ENCODE measurements around the gene CDC42BPB. TPM values are rescaled to one million over a fixed set of nuclear protein-coding genes. Genes with fewer than 3 reads are reported as not detected.

The CDC42BPB gene
- total RNA-seq, 4 donors from 2014 or later = 93.9 to 132 (median 110) TPM

DNA sequence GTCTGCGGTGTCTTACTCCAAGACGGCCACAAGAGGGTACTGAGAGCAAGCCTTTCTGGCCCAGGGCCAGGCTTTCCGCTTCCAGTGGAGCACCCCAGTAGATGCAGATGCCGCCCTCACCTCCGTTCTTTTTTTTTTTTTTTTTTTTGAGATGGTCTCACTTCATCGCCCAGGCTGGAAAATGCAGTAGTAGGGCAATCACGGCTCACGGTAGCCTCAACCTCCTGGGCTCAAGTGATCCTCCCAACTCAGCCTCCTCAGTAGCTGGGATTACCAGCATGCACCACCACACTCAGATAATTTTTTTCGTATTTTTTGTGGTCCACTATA is 21.0 kb upstream of the CDC42BPB start:
- no peak for DNase-seq (ENCODE audit: extremely low spot score)
- Histone ChIP-seq H3K36me3 (no peaks in the 10 kb centered on the region), H3K27me3 (peaks cover 0 to 39% (median 0%) of the 10 kb centered on the region in 4 donors), H3K4me1 (peaks cover 21 to 32% (median 26%) of the 10 kb centered on the region in 4 donors), H3K4me3 (no peak overlapping the region), H3K9me3 (no peaks in the 10 kb centered on the region), H3K27ac (replicated peaks in 1 of 4) (no peak overlapping the region)
- WGBS = 16% methylated on average over 9 of the region's 9 CpGs
- intact Hi-C loops (cut with DNase I) = loop anchor here (10.0 kb wide), 1 partner anchor 216 kb away; no protein-coding TSS in a partner anchor
- TF ChIP-seq POLR2AphosphoS5 (IDR thresholded peaks at IDR 0.05) (peak in 1 of 2 donors; percentile 39), POLR2A (IDR thresholded peaks at IDR 0.05; ENCODE audit: low read depth) (no peak)
- TF ChIP-seq, protein P1, sequence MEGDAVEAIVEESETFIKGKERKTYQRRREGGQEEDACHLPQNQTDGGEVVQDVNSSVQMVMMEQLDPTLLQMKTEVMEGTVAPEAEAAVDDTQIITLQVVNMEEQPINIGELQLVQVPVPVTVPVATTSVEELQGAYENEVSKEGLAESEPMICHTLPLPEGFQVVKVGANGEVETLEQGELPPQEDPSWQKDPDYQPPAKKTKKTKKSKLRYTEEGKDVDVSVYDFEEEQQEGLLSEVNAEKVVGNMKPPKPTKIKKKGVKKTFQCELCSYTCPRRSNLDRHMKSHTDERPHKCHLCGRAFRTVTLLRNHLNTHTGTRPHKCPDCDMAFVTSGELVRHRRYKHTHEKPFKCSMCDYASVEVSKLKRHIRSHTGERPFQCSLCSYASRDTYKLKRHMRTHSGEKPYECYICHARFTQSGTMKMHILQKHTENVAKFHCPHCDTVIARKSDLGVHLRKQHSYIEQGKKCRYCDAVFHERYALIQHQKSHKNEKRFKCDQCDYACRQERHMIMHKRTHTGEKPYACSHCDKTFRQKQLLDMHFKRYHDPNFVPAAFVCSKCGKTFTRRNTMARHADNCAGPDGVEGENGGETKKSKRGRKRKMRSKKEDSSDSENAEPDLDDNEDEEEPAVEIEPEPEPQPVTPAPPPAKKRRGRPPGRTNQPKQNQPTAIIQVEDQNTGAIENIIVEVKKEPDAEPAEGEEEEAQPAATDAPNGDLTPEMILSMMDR (IDR thresholded peaks at IDR 0.05) = peak; percentile 62 to 78 (median 76)

DNA sequence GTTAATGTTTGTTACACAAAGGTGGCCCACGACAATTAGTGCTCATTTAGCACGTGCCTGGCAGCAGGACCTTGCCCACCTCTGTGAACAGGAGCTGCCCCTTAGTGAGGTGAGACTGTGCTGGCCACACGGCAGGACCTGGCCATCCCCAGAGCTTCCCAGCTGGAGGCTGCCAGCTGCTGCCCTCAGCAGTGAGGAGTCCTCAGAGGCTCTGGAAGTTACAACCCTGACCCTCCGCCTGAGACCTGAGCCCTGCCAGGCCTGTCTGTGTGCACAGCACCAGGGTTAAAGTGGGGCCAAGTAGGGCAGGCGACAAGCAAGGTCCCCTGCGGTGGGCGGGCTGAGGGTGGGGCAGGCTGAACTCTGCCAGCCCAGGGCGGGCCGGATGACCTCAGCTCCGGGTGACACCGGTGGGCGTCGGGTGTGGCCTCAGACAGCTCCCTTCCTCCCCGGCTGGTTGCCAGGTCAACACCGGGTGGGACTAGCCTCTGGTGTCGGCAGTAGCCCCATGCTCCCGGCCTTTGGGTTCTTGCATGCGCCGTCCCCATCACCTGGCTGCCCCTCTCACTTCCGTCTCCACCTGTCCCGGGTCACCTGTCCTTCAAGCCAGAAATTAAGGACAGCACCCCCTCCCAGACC is 17.5 kb upstream of the CDC42BPB start:
- H3K9me3 ChIP-seq = no peaks in the 10 kb centered on the region
- peak overlapping the region; percentile 58 to 82 (median 75) for H3K27ac ChIP-seq (replicated peaks in 1 of 4)
- intact Hi-C loops (cut with DNase I) = loop anchor here (10.0 kb wide), 1 partner anchor 220 kb away; no protein-coding TSS in a partner anchor
- H3K4me3 ChIP-seq = peak overlapping the region; percentile 49 to 62 (median 56)
- WGBS = 41% methylated on average over 4 of the region's 21 CpGs
- DNase-seq (ENCODE audit: extremely low spot score) = no peak
- H3K4me1 ChIP-seq = peaks cover 34 to 45% (median 38%) of the 10 kb centered on the region in 4 donors
- TF ChIP-seq POLR2AphosphoS5 (IDR thresholded peaks at IDR 0.05) = no peak
- no peak for TF ChIP-seq POLR2A (IDR thresholded peaks at IDR 0.05; ENCODE audit: low read depth)
- TF ChIP-seq, protein P1 (IDR thresholded peaks at IDR 0.05) = no peak
- TF ChIP-seq EP300 (IDR thresholded peaks at IDR 0.05) = no peak
- H3K27me3 ChIP-seq = peaks cover 0 to 22% (median 0%) of the 10 kb centered on the region in 4 donors
- no peaks in the 10 kb centered on the region for H3K36me3 ChIP-seq

DNA sequence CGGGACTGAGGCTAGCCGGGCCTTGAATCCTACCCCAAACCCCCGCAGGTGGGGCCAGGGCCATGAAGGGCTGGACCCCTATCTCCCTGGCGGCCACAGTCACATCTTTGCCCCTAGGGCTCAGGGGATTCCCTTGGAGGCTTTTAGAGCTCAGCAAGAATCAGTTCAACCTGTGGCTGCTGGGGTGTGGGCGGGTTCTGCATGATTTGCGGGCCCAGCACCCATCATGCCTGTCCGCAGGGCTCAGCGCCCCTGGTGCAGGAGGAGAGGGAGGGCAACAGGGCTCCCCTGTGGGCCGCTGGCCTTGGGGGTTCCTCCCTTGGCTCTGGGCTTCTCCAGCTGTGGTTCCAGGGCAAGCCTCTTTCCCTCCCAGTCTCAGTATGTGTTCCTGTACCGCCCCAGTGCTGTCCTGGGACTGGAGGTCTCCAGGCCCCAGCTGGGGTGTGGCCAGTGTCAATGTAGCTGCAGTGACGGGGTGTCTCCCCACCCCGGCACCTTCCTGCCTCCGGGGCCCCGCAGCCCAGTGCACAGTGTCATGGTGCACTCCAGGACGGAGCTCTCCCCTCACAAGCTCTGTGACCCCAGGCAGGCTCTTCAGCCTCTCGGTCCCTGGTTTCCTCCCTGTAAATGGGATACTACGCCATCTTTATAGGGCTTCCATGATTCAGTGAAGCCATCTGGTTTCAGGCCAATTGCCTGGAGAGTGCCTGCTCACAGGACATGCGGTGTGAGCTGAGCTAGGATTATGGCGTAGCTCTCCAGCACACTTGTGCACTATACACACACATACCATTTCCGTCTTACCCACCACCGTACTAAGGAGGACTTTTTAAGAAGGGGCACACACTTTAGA is 16.8 kb upstream of the CDC42BPB start:
- H3K36me3 ChIP-seq = no peaks in the 10 kb centered on the region
- H3K4me3 ChIP-seq = no peak overlapping the region
- H3K4me1 ChIP-seq = peaks cover 34 to 45% (median 38%) of the 10 kb centered on the region in 4 donors
- intact Hi-C loops (cut with DNase I) = loop anchor here (10.0 kb wide), 1 partner anchor 221 kb away; no protein-coding TSS in a partner anchor
- peak; percentile 91 for DNase-seq (ENCODE audit: extremely low spot score)
- H3K27me3 ChIP-seq = peaks cover 0 to 18% (median 0%) of the 10 kb centered on the region in 4 donors
- no peaks in the 10 kb centered on the region for H3K9me3 ChIP-seq
- TF ChIP-seq POLR2A (IDR thresholded peaks at IDR 0.05; ENCODE audit: low read depth) (no peak), EP300 (IDR thresholded peaks at IDR 0.05) (no peak), POLR2AphosphoS5 (IDR thresholded peaks at IDR 0.05) (no peak)
- TF ChIP-seq, protein P1 (IDR thresholded peaks at IDR 0.05) = no peak
- WGBS = 80% methylated on average over 12 of the region's 21 CpGs
- peak overlapping the region; percentile 58 to 82 (median 75) for H3K27ac ChIP-seq (replicated peaks in 1 of 4)

DNA sequence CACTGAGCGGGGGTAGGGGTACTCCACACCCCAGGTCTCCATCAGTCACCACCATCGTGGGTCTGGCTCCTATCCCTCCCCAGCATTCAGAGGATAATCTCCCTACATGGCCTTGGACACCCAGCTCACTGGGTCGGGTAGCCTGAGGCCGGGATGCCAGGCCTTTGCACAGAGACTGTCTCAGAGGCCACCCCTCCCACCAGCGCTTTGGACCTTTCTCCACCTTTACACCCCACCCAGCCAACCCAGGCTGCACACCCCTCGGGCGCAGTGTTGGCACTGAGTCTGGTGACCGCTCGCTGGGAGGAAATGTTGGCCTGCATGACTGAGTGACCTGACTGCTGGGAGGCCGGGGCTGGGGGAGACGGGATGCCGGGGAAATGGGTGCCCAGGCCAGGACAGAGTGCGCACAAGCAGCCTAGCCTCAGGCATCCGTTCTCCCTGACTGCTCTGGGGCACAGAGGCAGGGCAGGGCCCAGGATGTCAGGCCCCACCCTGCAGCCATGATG is 16.1 kb upstream of the CDC42BPB start:
- peak; percentile 91 for DNase-seq (ENCODE audit: extremely low spot score)
- Histone ChIP-seq H3K4me1 (peaks cover 34 to 48% (median 39%) of the 10 kb centered on the region in 4 donors), H3K27me3 (peaks cover 0 to 15% (median 0%) of the 10 kb centered on the region in 4 donors), H3K27ac (replicated peaks in 1 of 4) (peak overlapping the region in 1 of 4 donors; percentile 58), H3K4me3 (no peak overlapping the region), H3K9me3 (no peaks in the 10 kb centered on the region), H3K36me3 (no peaks in the 10 kb centered on the region)
- TF ChIP-seq EP300 (IDR thresholded peaks at IDR 0.05) (no peak), POLR2A (IDR thresholded peaks at IDR 0.05; ENCODE audit: low read depth) (no peak), POLR2AphosphoS5 (IDR thresholded peaks at IDR 0.05) (no peak)
- TF ChIP-seq, protein P1 (IDR thresholded peaks at IDR 0.05) = no peak
- 84% methylated on average over 14 of the region's 14 CpGs for WGBS
- intact Hi-C loops (cut with DNase I) = loop anchor here (10.0 kb wide), 1 partner anchor 221 kb away; no protein-coding TSS in a partner anchor

Measured in esophagus muscularis mucosa (tissue), 4 donors.